Transverse colon (tissue), 3 donors: ENCODE measurements around the gene LIMCH1.

Source experiments
- CTCF ChIP-seq, 5 experiments: fragments of 200-600 bp in 3 of 5; fragments of 450-650 bp in 2 of 5; sonication (generic) in 3 of 5; IDR thresholded peaks; 1 replicate in 2 of 5; 2 replicates in 3 of 5; pipeline ENCODE4 v1.5.1; 2016 to 2017; ENCODE audit warnings: antibody characterized with exemption in 5 of 5, inconsistent platforms in 3 of 5, mild to moderate bottlenecking in 2 of 5, moderate library complexity in 1 of 5
- POLR2A ChIP-seq: fragments of 450-650 bp; IDR thresholded peaks from one replicate; pipeline ENCODE4 v1.6.1; 2016; ENCODE audit warnings: antibody characterized with exemption, mild to moderate bottlenecking, moderate library complexity

GRCh38 chr4:41749631-41750039 is 211.7 kb downstream of the LIMCH1 start:
- TF ChIP-seq POLR2A (no peak), CTCF (IDR thresholded peaks at IDR 0.05) (no peak)
